ENCODE results near the gene BNC2.

Gene BNC2

DNA sequence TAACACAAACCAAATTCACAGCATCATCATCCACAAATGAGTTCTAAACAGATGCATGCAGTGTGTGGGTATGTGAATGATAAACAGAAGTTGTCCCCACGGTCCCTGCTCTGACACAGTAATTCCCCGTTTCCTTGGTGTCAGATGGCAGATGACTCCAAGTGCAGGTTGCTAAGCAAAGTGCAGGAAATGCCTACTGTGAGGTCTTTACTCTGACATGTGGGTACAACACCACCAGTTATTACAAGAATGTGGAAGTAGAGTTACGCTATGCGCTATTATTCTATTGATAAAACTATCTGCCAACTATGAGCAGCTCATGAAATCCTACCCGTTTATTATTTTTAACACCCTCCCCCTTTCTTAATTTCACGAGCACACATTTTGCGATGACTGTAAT is 448.9 kb downstream of the BNC2 start:
- DNase-seq (ENCODE audit: low read depth in 2 of 2): peak in 1 of 2 experiments; percentile 35

DNA sequence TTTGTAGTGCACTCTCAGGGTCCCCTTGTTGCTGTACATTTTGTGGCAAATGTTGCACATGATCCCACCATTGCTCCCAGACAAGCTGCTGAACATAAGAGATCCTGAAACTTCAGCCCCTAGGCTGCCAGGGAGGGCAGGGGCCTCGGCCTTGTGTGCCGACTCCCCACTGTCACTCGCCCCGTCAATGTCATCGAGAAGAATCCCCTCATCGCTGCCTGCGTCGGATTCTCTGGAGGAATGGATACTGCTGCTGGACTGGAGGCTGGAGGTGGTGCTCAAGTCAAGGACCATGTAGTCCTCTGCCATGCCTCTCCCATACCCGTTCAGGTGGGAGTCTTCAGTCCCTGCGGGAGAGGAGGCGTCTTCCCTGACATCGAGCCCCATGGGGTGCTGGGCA is 451.3 kb downstream of the BNC2 start:
- no peak for DNase-seq (ENCODE audit: low read depth in 2 of 2)

DNA sequence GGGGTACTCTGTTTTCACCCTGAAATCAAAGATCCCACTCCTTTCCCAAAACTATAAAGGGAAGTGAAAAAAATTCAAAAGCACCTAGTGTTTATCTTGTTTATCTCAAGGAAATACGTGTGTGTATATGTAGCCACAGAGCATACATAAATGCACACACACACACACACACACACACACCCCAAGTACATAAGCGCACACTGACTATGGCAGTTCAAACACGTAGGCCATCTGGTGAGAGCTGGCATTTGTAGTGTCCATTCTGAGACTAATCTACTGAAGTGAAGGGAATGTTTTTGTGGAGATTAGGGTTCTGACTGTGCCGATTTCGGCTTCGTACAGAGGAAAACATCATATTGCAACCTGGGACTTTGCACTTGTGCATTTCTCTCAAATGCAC is 451.7 kb downstream of the BNC2 start:
- DNase-seq (ENCODE audit: low read depth in 2 of 2): no peak

DNA sequence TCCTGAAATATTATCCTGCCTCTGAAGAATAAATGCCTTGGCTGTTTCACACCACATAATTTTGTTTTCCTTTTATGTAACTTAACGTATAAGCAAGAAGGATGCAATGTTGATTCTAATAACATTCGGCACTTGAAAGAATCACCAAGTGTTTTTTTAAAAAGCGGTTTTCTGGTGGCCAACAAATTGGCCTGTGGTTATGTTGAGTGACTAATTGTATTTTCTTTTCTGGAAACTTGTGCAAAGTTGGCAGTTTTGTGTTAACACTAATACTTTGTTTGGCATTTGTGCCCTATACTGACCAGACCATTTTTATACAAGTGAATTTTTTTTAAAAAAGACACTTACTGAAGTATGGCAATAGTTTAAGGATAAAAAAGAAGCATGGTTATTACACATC is 452.7 kb downstream of the BNC2 start:
- DNase-seq (ENCODE audit: low read depth in 2 of 2): no peak

DNA sequence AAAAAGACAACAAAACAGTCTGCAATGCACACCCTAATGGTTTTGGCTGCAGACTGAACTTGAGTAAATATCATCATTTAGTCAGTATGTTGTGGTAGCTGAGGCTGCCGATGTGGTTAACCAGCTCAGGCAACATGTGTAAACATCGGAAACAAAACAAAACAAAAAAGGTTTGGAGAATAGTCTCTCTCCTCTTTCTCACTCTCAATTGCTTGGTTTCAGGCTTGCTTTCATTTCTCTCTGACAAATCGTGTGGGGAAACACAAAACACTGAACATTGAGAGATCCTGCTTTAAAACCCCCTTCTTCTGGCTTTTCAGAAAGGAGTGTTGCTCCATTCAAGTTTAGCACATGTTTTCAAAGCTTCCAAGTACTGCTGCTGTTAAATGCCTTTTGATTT is 453.3 kb downstream of the BNC2 start:
- DNase-seq (ENCODE audit: low read depth in 2 of 2): peak; percentile 70 to 73

DNA sequence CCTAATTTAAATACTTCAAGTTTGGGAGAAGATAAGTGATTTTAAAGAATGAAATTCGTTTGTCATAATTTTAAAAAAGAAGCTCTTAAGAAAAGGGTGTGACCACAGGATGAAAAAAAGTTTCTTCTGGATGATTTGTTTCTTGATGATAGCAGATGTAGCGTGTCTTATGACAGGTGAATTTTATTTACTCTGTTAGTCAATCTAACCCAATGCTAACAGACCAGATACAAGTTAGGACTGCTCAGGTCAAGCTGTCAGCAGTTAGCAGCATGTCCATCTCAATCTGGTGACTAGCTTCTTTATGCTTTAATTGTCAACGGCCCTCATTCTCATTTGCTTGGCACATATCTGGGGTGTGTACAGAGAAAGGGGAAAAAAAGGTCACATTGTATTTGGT is 456.0 kb downstream of the BNC2 start:
- DNase-seq (ENCODE audit: low read depth in 2 of 2): no peak

DNA sequence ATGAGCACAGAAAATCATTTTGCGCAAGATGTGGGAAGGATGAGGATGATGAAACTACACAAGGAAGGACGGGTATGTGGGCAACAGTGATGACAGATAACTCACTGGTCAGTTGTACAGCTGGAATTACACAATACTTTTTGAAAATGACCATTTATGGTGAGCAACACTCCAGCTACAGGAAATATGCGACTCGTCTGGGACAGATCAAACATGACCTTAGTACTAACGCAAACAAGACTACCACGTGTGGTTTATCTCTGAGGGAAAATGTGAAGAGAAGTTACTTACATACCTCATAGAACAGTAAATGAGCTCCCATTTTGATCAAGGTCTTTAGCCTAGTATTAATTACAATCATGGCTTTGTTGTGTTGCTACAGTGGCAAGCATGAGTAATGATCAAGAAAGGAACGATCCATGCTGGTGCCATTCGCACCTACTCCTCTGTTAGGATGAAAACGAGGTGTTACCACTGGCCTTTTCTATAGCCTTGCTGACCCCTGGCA is 456.9 kb downstream of the BNC2 start:
- DNase-seq (ENCODE audit: low read depth in 2 of 2): peak; percentile 83 to 85

DNA sequence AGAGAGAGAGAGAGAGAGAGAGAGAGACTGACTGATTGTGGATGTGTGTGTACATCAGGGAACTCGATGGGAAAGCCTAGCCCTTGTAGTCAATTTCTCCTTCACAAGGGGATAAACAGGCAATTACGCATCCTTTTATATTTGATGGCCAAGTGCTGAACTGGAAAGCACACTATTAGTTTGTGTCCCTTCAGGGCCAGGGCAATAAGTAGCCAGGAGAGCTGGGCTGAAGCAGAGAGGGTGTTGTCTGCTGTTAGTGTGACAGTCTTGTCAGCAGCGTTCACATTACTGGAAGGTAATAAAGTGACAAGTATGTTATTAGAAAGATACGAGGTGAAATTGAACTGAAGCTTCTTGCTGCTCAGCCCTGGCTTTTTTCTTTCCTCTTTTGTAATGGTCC is 457.7 kb downstream of the BNC2 start:
- DNase-seq (ENCODE audit: low read depth in 2 of 2): no peak

DNA sequence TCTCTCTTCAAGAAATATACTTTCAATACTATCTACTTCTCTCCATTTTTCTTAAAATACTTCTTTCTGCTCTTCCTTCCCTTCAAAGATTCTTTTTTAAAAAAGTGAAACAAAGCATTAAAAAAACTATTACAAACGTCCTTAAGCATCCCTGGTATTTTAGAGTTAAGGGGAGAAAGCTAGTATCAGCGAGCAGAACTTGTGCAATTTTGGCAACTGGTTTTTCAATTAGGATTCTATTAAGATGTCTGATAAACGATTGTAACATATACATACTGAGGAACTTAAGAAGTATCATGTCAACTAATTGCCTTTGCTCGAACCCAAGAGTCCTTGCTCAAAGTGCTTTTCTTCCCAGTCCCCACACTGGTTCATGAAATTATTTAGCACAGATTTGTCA is 459.2 kb downstream of the BNC2 start:
- DNase-seq (ENCODE audit: low read depth in 2 of 2): no peak

DNA sequence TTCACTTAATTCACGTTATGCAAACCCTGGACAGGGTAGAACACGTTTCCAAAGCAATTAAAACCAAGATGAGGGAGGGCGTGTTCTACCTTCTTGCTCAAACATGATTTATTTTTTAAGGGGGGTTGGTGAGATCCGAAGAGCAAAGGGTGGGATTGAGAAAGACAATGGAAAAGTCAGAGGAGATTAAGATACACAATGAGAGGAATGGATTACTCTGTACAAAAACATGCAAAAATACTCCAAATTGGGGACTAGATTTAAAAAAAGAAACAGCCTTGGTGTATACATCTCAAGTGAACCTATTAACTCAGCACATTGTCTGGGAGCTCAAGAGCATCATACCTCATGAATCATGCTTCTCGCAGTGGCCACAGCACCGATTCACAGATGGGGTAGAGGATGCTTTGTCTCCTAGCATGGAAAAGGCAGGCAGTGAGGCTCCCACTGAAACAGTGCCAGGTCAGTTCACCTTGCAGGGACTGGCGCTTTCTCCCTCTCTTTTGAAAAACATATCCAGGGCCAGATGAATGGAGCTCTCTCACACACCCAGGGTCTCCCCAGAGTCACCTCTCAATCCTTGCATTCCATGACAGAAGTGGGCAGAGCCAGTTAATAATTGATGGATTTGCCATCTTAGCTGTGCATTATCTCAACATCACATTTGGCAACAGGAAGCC is 459.7 kb downstream of the BNC2 start:
- no peak for DNase-seq (ENCODE audit: low read depth in 2 of 2)

DNA sequence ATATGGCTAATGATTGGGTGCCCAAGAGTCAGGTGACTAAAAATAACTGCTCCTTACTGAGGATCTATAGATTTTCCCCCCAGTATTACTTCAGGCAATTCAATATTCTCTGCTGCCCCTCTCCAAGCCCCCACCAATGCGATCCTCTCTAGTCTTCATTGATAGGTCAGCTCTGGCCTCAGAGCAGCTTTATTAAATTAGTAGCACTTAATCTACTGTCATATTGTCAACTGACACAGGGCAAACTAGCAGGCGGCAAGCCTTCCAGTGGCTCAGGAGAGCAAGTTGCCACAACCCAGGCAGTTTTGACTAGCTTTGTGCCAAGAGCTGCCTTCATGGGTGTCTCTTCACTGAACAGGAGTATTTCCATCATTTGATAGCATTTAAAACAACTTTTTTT is 462.9 kb downstream of the BNC2 start:
- DNase-seq (ENCODE audit: low read depth in 2 of 2): no peak

DNA sequence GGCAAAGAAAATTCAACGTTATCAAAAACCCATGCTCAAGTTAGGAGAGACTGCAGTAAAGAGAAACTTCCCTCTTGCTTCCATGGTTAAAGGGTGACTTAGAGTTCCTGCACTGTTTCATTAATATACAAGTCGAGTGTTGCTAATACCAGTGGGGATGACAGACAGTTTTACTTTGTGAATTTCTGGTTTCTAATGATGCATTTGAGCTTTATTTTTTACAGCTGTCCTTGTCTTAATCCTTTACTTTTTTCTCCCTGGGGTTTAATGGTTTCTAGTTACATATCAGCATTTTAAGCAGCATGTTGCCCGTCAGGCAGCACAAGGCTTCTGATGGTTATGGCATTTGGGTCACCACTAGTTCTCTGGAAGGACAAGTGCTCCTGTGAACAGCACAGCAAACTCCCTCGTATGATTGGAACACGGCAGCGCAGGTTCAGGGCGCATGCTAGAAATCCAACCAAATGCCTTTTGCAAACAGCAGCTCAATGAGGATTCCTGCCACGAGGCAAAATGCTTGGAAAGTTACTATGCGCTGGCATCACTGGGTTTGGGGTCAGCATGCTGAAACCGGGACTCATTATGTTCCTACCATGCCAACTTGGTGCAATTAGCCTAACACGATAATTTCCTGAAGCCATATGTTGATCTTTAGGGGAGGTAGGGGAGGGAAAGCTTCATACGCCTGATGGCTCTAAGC is 463.8 kb downstream of the BNC2 start:
- DNase-seq (ENCODE audit: low read depth in 2 of 2): no peak

DNA sequence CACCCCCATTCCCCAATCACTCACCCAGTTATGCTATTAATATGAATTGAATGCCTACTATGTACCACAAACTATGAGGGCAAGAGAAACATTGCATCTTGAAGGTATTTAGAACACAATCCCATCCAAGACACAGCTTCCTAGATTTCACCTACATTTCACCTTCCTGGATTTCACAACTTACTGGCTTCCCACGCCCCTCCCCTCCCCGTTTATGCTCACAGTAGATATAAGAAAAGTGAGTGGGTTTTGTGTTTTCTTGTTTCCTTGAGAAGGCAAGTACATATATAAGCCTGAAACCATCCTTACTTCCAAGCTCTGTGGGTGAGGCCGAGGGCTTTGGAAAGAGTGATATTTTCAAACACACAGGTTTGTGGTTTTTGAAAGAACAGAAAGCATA is 465.0 kb downstream of the BNC2 start:
- DNase-seq (ENCODE audit: low read depth in 2 of 2): no peak

DNA sequence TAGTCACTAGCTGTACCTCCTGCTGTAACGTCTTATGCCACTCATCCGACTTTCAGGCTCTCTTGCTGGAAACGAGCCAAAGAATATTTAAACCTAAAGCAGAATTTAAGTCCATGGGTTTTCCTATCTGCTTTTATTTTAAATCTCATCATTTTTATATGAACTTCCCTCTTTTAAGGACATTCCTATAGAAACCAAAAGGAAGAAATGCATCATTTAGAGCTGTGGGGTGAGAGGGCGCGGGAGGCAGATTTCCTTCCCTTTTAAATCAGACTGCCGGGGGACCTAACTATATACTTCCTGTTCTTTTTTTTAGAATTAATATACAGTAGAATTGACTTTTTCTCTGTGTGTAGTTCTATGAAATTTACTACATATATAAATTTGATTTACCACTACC is 468.8 kb downstream of the BNC2 start:
- no peak for DNase-seq (ENCODE audit: low read depth in 2 of 2)

DNA sequence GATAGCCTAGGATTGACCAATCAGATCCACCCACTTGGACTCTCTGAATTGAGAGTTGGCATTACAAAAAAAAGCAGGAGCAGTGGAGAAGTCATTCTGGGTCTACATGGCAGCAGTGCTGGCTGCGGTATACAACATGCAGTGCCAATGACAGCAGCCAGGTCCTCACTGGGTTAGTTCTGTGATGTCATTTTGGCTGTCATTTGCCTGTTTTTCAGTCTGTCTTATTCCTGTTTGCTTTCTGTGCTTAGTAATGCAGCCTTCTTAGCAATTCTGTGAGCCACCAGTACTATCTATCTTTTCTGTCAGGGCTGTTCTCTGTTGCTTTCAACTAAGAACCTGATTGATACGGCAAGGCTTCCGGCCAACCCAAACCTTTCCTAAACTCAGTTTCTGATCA is 471.8 kb downstream of the BNC2 start:
- no peak for DNase-seq (ENCODE audit: low read depth in 2 of 2)

DNA sequence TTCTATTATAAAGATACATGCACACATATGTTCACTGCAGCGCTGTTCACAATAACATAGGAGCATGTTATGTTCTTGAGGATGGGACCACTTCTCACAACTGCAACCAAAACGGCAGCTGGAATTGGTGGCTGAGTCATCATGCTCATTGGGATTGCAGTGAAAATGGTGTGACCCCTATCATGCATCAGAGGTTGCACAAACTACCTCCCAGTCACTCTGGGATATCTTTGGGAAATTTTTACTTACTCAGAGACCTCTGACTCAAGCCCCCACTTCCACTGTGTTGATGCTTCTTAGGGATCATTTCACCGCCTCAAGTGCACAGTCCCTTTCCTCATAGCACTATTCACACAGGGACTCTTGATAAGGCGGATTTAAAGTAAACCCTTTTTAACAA is 474.1 kb downstream of the BNC2 start:
- DNase-seq (ENCODE audit: low read depth in 2 of 2): no peak

DNA sequence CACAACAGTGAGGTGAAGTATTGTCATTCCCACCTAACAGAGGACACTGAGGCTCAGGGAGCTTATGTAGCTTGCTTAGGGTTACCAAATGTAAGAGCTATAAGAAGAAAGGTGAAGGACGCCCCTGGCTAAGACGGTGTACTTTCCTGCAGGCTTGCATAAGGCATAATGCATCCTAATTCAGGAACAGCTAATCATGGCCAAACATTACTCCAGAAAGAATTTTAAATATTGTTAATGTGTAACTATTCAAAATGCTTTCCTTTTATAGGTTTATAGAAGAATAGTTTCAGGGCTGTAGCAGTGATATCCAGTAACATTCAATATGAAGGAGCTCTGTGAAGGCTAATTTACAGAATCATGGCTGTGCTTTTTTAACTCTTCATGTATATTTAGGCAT is 479.1 kb downstream of the BNC2 start:
- DNase-seq (ENCODE audit: low read depth in 2 of 2): no peak

DNA sequence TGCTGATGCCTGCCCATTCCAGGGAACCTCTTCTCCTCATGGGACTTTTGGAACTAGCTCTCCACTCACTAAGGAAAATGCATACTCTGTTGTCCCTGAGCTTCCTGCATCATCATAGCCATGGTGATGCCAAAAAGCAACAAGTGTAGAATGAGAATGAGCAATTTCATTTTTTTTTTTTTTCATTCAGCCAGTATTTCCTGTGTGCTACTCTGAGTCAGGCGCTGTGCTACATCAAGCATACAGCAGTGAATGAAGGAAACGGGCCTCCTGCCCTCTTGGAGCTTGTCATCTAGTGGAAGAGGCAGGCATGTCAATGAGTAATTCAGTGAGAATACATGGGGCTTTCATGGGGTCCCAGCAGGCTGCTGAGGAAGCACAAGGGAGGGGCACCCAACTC is 483.1 kb downstream of the BNC2 start:
- DNase-seq (ENCODE audit: low read depth in 2 of 2): no peak

DNA sequence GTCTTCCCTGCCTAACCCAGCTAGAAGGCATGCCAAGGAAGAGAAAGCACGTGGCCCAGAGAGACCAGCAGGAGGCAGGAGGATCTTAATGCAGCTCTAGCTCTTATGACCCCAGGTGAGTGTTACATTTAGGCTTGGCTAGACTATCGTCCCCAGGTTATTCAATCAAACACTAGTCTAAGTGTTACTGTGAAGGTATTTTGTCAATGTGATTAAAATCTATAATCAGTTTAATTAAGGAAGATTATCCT is 483.7 kb downstream of the BNC2 start:
- no peak for DNase-seq (ENCODE audit: low read depth in 2 of 2)

DNA sequence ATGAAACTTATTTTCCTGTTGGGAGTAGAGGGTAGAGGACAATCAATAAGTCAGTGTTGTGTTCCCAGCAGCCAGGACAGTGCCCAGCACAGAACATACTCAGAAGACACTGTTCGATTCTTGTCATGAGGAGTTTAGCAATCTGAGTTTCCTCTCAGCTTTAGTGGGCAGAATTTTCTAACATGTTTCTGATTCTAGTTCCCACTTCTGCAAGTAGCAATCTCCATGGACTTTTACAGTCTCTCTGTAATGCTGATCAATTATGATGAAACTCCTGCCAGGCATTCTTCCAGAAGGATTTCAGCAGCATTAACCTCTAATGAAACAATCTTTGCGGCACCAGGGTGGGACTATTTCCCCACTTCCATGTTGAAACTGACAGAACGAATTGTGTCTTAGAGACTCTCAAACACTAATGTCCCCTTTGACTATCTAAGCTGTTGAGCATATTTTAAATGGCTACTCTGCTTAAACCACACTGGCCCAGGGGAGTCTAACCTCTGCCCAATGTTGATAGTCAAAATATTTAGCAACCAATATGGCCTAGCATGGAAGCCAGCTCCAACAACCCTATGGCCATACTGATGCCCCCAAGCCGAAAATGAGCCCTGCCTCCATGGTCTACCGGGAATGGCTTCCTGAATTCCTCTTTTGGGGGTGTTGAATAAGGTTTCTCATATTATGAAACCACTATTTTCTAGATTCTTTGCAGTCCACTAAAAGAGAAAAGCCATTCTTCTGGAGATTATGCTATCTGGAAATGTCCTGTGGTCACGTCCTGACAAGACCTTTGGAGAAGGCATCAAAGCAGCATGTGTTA is 484.3 kb downstream of the BNC2 start:
- peak; percentile 77 to 80 for DNase-seq (ENCODE audit: low read depth in 2 of 2)

DNA sequence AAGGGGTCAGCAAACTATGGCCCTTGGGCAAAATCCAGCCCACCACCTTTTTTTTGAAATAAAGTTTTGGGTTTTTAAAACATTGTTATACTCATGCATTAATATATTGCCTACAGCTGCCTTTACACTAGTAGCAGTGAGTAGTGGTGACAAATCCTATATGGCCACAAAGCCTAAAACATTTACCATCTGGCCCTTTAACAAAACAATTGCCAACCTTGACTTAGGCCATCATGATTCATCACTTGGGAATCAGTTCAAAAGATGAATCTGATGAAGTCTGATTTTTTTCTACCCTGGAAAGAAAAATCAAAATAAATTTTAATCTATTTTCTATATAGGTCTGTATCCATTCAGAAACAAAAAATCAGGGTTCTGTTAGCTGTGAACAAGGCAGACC is 484.9 kb downstream of the BNC2 start:
- DNase-seq (ENCODE audit: low read depth in 2 of 2): peak; percentile 44 to 60

DNA sequence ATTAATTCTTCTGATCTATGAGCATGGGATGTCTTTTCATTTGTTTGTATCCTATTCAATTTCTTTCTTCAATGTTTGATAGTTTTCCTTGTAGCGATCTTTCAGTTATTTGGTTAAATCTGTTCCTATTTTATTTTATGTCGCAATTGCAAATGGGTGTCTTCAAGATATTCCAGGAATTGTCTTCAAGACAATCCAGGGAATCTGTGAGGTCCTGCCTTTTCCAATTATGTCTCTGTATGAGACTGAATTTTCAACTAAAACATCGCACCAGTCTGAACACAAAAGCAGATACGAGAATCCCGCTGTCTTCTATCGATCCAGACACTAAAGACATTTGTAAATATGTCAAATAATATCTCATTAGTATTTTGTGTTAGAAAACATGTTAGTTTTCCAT is 485.5 kb downstream of the BNC2 start:
- no peak for DNase-seq (ENCODE audit: low read depth in 2 of 2)

DNA sequence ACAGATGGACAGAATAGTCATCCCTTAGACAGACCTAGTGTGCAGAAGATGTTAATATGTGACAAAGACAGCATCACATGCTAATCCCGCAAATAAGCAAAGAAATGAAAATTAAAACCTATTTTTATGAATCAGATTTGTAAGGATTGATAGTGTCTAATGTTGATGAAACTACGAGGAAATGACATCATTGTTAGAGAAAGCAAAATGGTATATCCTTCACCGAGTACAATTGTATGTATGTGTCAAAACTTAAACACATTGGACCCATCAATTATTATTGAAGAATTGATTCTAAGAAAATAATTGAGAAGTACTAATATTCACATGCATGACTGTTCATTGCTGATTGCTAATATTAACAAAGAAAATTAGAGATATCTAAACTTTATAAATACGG is 493.2 kb downstream of the BNC2 start:
- DNase-seq (ENCODE audit: low read depth in 2 of 2): no peak

Measured in fibroblast of skin of left quadriceps (primary cell).